Thyroid gland (tissue), 4 donors: ENCODE measurements around the gene UPF1. TPM values are rescaled to one million over a fixed set of nuclear protein-coding genes. Genes with fewer than 3 reads are reported as not detected.

Experiments
- DNase-seq, 2 donors: peaks; one replicate each; pipeline ENCODE4 v3.0.0-alpha.2; 2019
- H3K27ac ChIP-seq, 3 donors: fragments of 200-600 bp; sonication (generic); 1 replicate in 2 of 3; 2 replicates in 1 of 3; pipeline ENCODE4 v1.5.1; 2016 to 2019; ENCODE audit warnings: mild to moderate bottlenecking in 1 of 3, moderate library complexity in 1 of 3
- H3K27me3 ChIP-seq: fragments of 200-600 bp; sonication (generic); one replicate; pipeline ENCODE4 v1.5.1; 2019
- H3K36me3 ChIP-seq, 2 donors: fragments of 200-600 bp; sonication (generic); one replicate each; pipeline ENCODE4 v1.5.1; 2016 to 2019
- H3K4me1 ChIP-seq, 2 donors: fragments of 200-600 bp; sonication (generic); one replicate each; pipeline ENCODE4 v1.5.1; 2017 to 2019
- H3K4me3 ChIP-seq, 3 donors: fragments of 200-600 bp; sonication (generic); replicated peaks in 1 of 3; 1 replicate in 2 of 3; 2 replicates in 1 of 3; pipeline ENCODE4 v1.5.1; 2016; ENCODE audit warnings: mild to moderate bottlenecking in 1 of 3
- H3K9me3 ChIP-seq: fragments of 200-600 bp; sonication (generic); one replicate; pipeline ENCODE4 v1.5.1; 2017
- CTCF ChIP-seq, 6 experiments: fragments of 200-600 bp in 3 of 6; fragments of 450-650 bp in 3 of 6; sonication (generic) in 3 of 6; IDR thresholded peaks; one replicate each; pipeline ENCODE4 v1.5.1; 2016 to 2019; ENCODE audit warnings: antibody characterized with exemption in 6 of 6, mild to moderate bottlenecking in 2 of 6, inconsistent platforms in 1 of 6, moderate library complexity in 1 of 6
- POLR2A ChIP-seq, 2 donors: fragments of 450-650 bp; IDR thresholded peaks; one replicate each; pipeline ENCODE4 v1.6.1; 2017; ENCODE audit warnings: antibody characterized with exemption in 2 of 2, mild to moderate bottlenecking in 2 of 2, moderate library complexity in 1 of 2
- WGBS, 2 donors: methylation state at CpG; one replicate each; pipeline ENCODE4 v1.1.5; 2017; 5-methylcytosine and 5-hydroxymethylcytosine counted together
- intact Hi-C: fragments of 100-400 bp; cut with DNase I; formaldehyde crosslinking; loops from one replicate; pipeline ENCODE4 v1.15.1; 2023
- total RNA-seq, 4 donors: library from RNA; depleted of rRNA; stranded (reverse); fragments of >200 nt; gene quantifications; one replicate each; pipeline ENCODE4 v1.2.3, GENCODE V29; 2016

UPF1 gene
- total RNA-seq, 4 donors from 2014 or later: 56.7 to 122 (median 79.6) TPM

- DNase-seq: peak in 1 of 2 donors; percentile 56
- Histone ChIP-seq H3K4me1 (peaks cover 43 to 75% of the 10 kb centered on the region in 2 donors), H3K27ac (no peak overlapping the region), H3K27me3 (no peaks in the 10 kb centered on the region), H3K4me3 (no peak overlapping the region), H3K36me3 (no peaks in the 10 kb centered on the region), H3K9me3 (no peaks in the 10 kb centered on the region)
- WGBS, 2 donors: 46 to 61% methylated on average over 14 to 15 of the region's 15 CpGs
- TF ChIP-seq CTCF (IDR thresholded peaks at IDR 0.05) (no peak), POLR2A (IDR thresholded peaks at IDR 0.05) (no peak)
- intact Hi-C loops: no loop called here
These were observed 7.9 kb downstream of the UPF1 start for GRCh38 chr19:18839465-18840287.

GRCh38 chr19:18840288-18841267 lies 8.8 kb downstream of the UPF1 start:
- H3K4me1 ChIP-seq: peaks cover 38 to 68% of the 10 kb centered on the region in 2 donors
- TF ChIP-seq POLR2A (IDR thresholded peaks at IDR 0.05) (no peak), CTCF (IDR thresholded peaks at IDR 0.05) (no peak)
- WGBS, 2 donors: 39 to 61% methylated on average over 14 to 15 of the region's 26 CpGs
- intact Hi-C loops: no loop called here
- H3K9me3 ChIP-seq: no peaks in the 10 kb centered on the region
- DNase-seq: peak; percentile 77 to 79
- H3K27me3 ChIP-seq: no peaks in the 10 kb centered on the region
- no peak overlapping the region for H3K4me3 ChIP-seq
- H3K36me3 ChIP-seq: no peaks in the 10 kb centered on the region
- H3K27ac ChIP-seq: no peak overlapping the region

DNA sequence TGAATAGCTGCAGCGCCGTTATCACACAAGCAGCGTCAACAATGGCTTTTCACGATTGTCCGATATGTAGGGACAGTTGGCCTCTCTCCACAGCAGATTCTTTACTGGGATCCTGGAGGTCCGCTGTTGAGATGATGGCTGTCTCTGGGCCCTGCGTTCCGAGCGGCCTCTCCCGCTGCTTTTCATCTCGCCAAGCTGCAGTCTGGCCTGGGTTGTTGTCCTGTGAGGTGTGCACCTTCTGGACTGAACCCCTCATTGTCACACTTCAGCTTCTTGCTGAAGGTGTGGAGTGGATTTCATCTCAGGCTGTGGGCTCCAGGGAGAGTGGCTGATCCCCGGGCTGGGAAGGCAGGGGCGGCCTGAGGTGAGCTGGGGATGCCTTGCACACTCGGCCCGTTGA lies 9.6 kb downstream of the UPF1 start:
- no peak for TF ChIP-seq POLR2A (IDR thresholded peaks at IDR 0.05)
- no peak for TF ChIP-seq CTCF (IDR thresholded peaks at IDR 0.05)
- no peaks in the 10 kb centered on the region for H3K27me3 ChIP-seq
- peaks cover 35 to 63% of the 10 kb centered on the region in 2 donors for H3K4me1 ChIP-seq
- DNase-seq: no peak
- no peak overlapping the region for H3K4me3 ChIP-seq
- no peak overlapping the region for H3K27ac ChIP-seq
- H3K36me3 ChIP-seq: no peaks in the 10 kb centered on the region
- intact Hi-C loops: no loop called here
- 82 to 84% methylated on average over 13 to 15 of the region's 15 CpGs for WGBS, 2 donors
- no peaks in the 10 kb centered on the region for H3K9me3 ChIP-seq

GRCh38 chr19:18842166-18842565 lies 10.4 kb downstream of the UPF1 start:
- no peaks in the 10 kb centered on the region for H3K9me3 ChIP-seq
- H3K36me3 ChIP-seq: no peaks in the 10 kb centered on the region
- TF ChIP-seq POLR2A (IDR thresholded peaks at IDR 0.05) (no peak), CTCF (IDR thresholded peaks at IDR 0.05) (no peak)
- no peak overlapping the region for H3K4me3 ChIP-seq
- H3K27ac ChIP-seq: no peak overlapping the region
- no peaks in the 10 kb centered on the region for H3K27me3 ChIP-seq
- H3K4me1 ChIP-seq: peaks cover 40 to 68% of the 10 kb centered on the region in 2 donors
- WGBS, 2 donors: 65 to 69% methylated on average over 7 of the region's 7 CpGs
- DNase-seq: no peak
- intact Hi-C loops: no loop called here
